HCT116 (cell line): ENCODE data around the gene ZNF558. TPM values are rescaled to one million over a fixed set of nuclear protein-coding genes. Genes with fewer than 3 reads are reported as not detected.

ENCODE experiments used
- ATAC-seq: fragments of 200-7000 bp; cut with Tn5 transposase; 2 replicates; pipeline ENCODE4 v1.9.1; 2020; ENCODE audit warnings: mild to moderate bottlenecking, moderate library complexity
- BruUV-seq: library from RNA; stranded (reverse); fragments of 400-500 nt; replicated peaks from 2 replicates; lab custom pipeline; 2021; lab: Mats Ljungman, UMichigan
- CTCF ChIA-PET: fragments of 300-600 bp; sonication (Branson Sonifier 250); formaldehyde crosslinking; loops from one replicate; lab custom pipeline; 2021; ENCODE audit warnings: antibody characterized with exemption; lab: Charles Lee
- POLR2A ChIA-PET: fragments of 300-600, 350-600 bp; sonication (Branson Sonifier 250); formaldehyde crosslinking; loops from one replicate; lab custom pipeline; 2021; ENCODE audit warnings: antibody characterized with exemption; lab: Charles Lee
- RAD21 ChIA-PET, 2 experiments: fragments of 300-600 bp; sonication (Branson Sonifier 250); formaldehyde crosslinking; loops; one replicate each; lab custom pipeline; 2023; ENCODE audit warnings: low total read pairs in 2 of 2; ENCODE audit not compliant: uncharacterized antibody in 2 of 2, unreplicated experiment in 2 of 2, low non-redundant PET in 1 of 2; lab: Charles Lee
- DNase-seq: peaks from one replicate; pipeline ENCODE4 v3.0.0-alpha.2; 2010; ENCODE audit warnings: low read depth, low spot score
- H2AFZ ChIP-seq: fragments of 200-600 bp; shearing (Covaris generic), sonication (generic); 2 replicates; pipeline ENCODE4 v1.6.1; 2017; ENCODE audit warnings: low read depth, mixed run types, mixed read lengths, antibody characterized with exemption, low read length; ENCODE audit not compliant: poor library complexity, severe bottlenecking
- H3K27ac ChIP-seq: 2 replicates; pipeline ENCODE4 v1.5.1; 2012; ENCODE audit warnings: low read depth, low read length
- H3K27me3 ChIP-seq: fragments of 200-600 bp; sonication (generic); 2 replicates; pipeline ENCODE4 v1.6.1; 2016; ENCODE audit warnings: mixed run types, low read length, mixed read lengths; ENCODE audit not compliant: insufficient read depth
- H3K36me3 ChIP-seq, 2 experiments: fragments of 200-500 bp in 1 of 2; fragments of 200-600 bp in 1 of 2; sonication (Bioruptor generic) in 1 of 2; sonication (generic) in 1 of 2; 2 replicates each; pipeline versions ENCODE4 v1.5.1 to v1.6.1; 2014 to 2016; ENCODE audit warnings: low read length in 2 of 2, inconsistent platforms in 1 of 2, mixed read lengths in 1 of 2, mixed run types in 1 of 2; ENCODE audit not compliant: insufficient read depth in 2 of 2, control insufficient read depth in 1 of 2
- H3K4me1 ChIP-seq, 2 experiments: fragments of 200-600 bp in 1 of 2; sonication (generic) in 1 of 2; 2 replicates each; pipeline versions ENCODE4 v1.5.1 to v1.6.1; 2012 to 2017; ENCODE audit warnings: low read length in 2 of 2, inconsistent platforms in 1 of 2, mild to moderate bottlenecking in 1 of 2, mixed read lengths in 1 of 2, mixed run types in 1 of 2, moderate library complexity in 1 of 2; ENCODE audit not compliant: insufficient read depth in 2 of 2, control insufficient read depth in 1 of 2
- H3K4me2 ChIP-seq: fragments of 200-600 bp; sonication (generic); 2 replicates; pipeline ENCODE4 v1.6.1; 2017; ENCODE audit warnings: mixed run types, low read length, mixed read lengths
- H3K4me3 ChIP-seq, 2 experiments: fragments of 200-600 bp in 1 of 2; sonication (generic) in 1 of 2; replicated peaks in 1 of 2; 2 replicates each; pipeline ENCODE4 v1.5.1; 2011 to 2016; ENCODE audit warnings: low read length in 2 of 2, control low read depth in 1 of 2, low read depth in 1 of 2, mild to moderate bottlenecking in 1 of 2, mixed read lengths in 1 of 2, mixed run types in 1 of 2
- H3K79me2 ChIP-seq: fragments of 200-600 bp; sonication (generic); 2 replicates; pipeline ENCODE4 v1.6.1; 2017; ENCODE audit warnings: mild to moderate bottlenecking, mixed run types, low read length, moderate library complexity, mixed read lengths; ENCODE audit not compliant: insufficient read depth
- H3K9ac ChIP-seq: fragments of 200-600 bp; sonication (generic); 2 replicates; pipeline ENCODE4 v1.6.1; 2016; ENCODE audit warnings: low read length, mixed read lengths
- H3K9me2 ChIP-seq: fragments of 200-600 bp; sonication (generic), shearing (Covaris generic); 2 replicates; pipeline ENCODE4 v1.6.1; 2017; ENCODE audit warnings: mixed run types, mild to moderate bottlenecking, moderate library complexity; ENCODE audit not compliant: insufficient read depth
- H3K9me3 ChIP-seq, 2 experiments: fragments of 200-500 bp in 1 of 2; fragments of 200-600 bp in 1 of 2; sonication (Bioruptor generic) in 1 of 2; sonication (generic) in 1 of 2; 2 replicates each; pipeline ENCODE4 v1.6.1; 2014 to 2017; ENCODE audit warnings: low read length in 2 of 2, mixed read lengths in 2 of 2, inconsistent platforms in 1 of 2, low read depth in 1 of 2, mild to moderate bottlenecking in 1 of 2, mixed run types in 1 of 2, moderate library complexity in 1 of 2; ENCODE audit not compliant: control insufficient read depth in 1 of 2, insufficient read depth in 1 of 2
- H4K20me1 ChIP-seq: fragments of 200-600 bp; sonication (generic), shearing (Covaris generic); 2 replicates; pipeline ENCODE4 v1.6.1; 2017; ENCODE audit warnings: mixed run types, mild to moderate bottlenecking, moderate library complexity; ENCODE audit not compliant: insufficient read depth
- CBX3 ChIP-seq: IDR thresholded peaks from 2 replicates; pipeline ENCODE4 v1.6.1; 2012; ENCODE audit warnings: low read depth
- CEBPB ChIP-seq: IDR thresholded peaks from 2 replicates; pipeline ENCODE4 v1.6.1; 2012; ENCODE audit warnings: low read depth
- ELF1 ChIP-seq: IDR thresholded peaks from 2 replicates; pipeline ENCODE4 v1.6.1; 2012; ENCODE audit warnings: low read depth, borderline replicate concordance
- POLR2A ChIP-seq: IDR thresholded peaks from 2 replicates; pipeline ENCODE4 v1.7.0; 2011; ENCODE audit warnings: borderline replicate concordance; ENCODE audit not compliant: insufficient read depth, insufficient read length; ENCODE audit errors: extremely low read depth
- SIN3A ChIP-seq: IDR thresholded peaks from 2 replicates; pipeline ENCODE4 v1.6.1; 2012; ENCODE audit warnings: low read depth
- YY1 ChIP-seq: IDR thresholded peaks from 2 replicates; pipeline ENCODE4 v1.6.1; 2011; ENCODE audit warnings: low read length, low read depth, moderate library complexity, mild to moderate bottlenecking; ENCODE audit not compliant: insufficient replicate concordance; ENCODE audit errors: extremely low read depth
- ZFX ChIP-seq: fragments of 450-650 bp; IDR thresholded peaks from 2 replicates; pipeline ENCODE4 v1.6.1; 2017
- ZNF274 ChIP-seq: fragments of 200-500 bp; sonication (Bioruptor generic); IDR thresholded peaks from 2 replicates; pipeline ENCODE4 v1.6.1; 2014; ENCODE audit warnings: mild to moderate bottlenecking, low read depth, low read length, inconsistent platforms
- intact Hi-C: fragments of 100-400 bp; cut with micrococcal nuclease; formaldehyde crosslinking; loops from 2 replicates; pipeline ENCODE4 v1.10.0; 2022
- total RNA-seq: library from RNA; stranded (reverse); gene quantifications from one replicate; pipeline ENCODE4 v1.2.1, GENCODE V29; 2021; ENCODE audit not compliant: unreplicated experiment
- TF ChIP-seq, protein P1 (sequence below), 3 experiments: fragments of 200-600 bp in 1 of 3; sonication (generic) in 1 of 3; IDR thresholded peaks in 2 of 3; conservative IDR thresholded peaks in 1 of 3; 2 replicates each; pipeline ENCODE4 v1.5.1; 2012 to 2017; ENCODE audit warnings: low read depth in 2 of 3, low read length in 2 of 3, antibody characterized with exemption in 1 of 3, borderline replicate concordance in 1 of 3, control low read depth in 1 of 3, mild to moderate bottlenecking in 1 of 3, mixed read lengths in 1 of 3, mixed run types in 1 of 3, moderate library complexity in 1 of 3; ENCODE audit not compliant: insufficient read depth in 1 of 3
- TF ChIP-seq, protein P2 (sequence below): IDR thresholded peaks from 2 replicates; pipeline ENCODE4 v1.6.1; 2012; ENCODE audit warnings: low read depth
- TF ChIP-seq, protein P3 (sequence below): IDR thresholded peaks from 2 replicates; pipeline ENCODE4 v1.6.1; 2011; ENCODE audit warnings: mild to moderate bottlenecking, low read length, moderate library complexity; ENCODE audit not compliant: insufficient replicate concordance; ENCODE audit errors: extremely low read depth

ZNF558 gene
- total RNA-seq, 1 experiment from 2014 or later = 34.2 TPM

DNA sequence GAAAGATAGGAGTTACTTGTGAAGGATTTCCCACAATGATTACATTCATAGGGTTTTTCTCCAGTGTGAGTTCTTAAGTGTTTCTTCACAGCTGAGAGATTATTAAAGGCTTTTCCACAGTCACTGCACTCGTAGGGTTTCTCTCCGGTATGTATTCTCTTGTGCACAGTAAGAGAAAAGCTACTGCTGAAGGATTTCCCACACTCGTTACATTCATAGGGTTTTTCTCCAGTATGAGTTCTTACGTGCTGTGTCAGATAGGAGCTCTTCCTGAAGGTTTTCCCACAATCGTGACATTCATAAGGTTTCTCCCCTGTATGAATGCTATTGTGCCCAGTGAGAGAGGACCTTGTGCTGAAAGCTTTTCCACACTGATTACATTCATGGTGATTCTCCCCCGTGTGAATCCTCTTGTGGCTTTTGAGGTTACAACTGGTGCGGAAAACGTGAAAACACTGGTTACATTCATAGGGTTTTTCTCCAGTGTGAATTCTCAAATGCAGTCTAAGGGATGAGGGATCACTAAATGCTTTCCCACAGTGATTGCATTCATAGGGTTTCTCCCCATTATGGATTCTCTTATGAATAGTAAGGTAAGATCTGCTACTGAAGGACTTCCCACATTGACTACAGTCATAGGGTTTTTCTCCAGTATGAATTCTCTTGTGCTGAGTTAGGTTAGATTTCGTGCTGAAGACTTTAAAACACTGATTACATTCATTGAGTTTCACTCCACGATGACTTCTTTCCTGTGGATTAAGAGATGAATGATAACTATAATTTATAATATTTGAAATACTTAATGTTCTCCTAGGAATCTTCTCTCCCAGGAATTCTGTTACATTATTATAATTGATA lies 20.6 kb downstream of the ZNF558 start:
- TF ChIP-seq ZNF274 (peak; percentile 91), CBX3 (peak; percentile 57; the same call in 1 of the 2 replicates), CEBPB (no peak)
- H3K4me1 ChIP-seq = no peaks in the 10 kb centered on the region
- BruUV-seq = TSS peak; percentile 33
- peaks cover 49 to 74% of the 10 kb centered on the region in 2 experiments; a peak in 3 of 4 replicates for H3K9me3 ChIP-seq
- H3K4me3 ChIP-seq = no peak overlapping the region
- no peaks in the 10 kb centered on the region for H3K9me2 ChIP-seq
- peaks cover 17 to 63% of the 10 kb centered on the region in 2 experiments for H3K36me3 ChIP-seq
- POLR2A ChIA-PET = no interaction called here
- no peaks in the 10 kb centered on the region for H3K79me2 ChIP-seq
- H3K9ac ChIP-seq = no peak overlapping the region
- CTCF ChIA-PET = no interaction called here
- no peak for ATAC-seq
- no peaks in the 10 kb centered on the region for H3K27me3 ChIP-seq
- H4K20me1 ChIP-seq = no peaks in the 10 kb centered on the region
- H2AFZ ChIP-seq = no peak overlapping the region
- H3K4me2 ChIP-seq = no peak overlapping the region
- H3K27ac ChIP-seq = no peak overlapping the region
- no peak for DNase-seq
- RAD21 ChIA-PET = no interaction called here
- intact Hi-C loops = no loop called here

DNA sequence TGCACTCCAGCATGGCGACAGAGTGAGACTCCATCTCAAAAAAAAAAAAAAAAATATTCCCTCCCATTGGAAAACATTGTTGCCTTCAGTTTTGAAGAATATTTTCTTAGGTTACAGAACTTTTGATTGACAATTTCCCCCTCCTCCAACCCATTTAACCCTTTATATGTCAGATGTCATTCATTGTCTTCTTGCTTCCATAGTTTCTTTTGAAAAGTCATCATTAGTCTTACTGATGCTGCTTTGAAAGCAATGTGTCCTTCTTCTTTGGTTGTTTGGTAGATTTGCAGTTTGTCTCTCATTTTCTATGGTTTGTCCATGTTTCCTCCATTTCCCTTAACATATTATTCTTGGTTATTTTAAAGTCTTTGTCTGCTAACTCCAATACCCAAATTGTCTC lies 25.4 kb downstream of the ZNF558 start:
- RAD21 ChIA-PET = no interaction called here
- no TSS peak for BruUV-seq
- CTCF ChIA-PET = no interaction called here
- Histone ChIP-seq H2AFZ (no peak overlapping the region), H3K9me2 (no peaks in the 10 kb centered on the region), H3K4me3 (no peak overlapping the region), H3K4me2 (no peak overlapping the region), H3K4me1 (no peaks in the 10 kb centered on the region), H3K36me3 (peaks cover 5 to 30% of the 10 kb centered on the region in 2 experiments), H4K20me1 (no peaks in the 10 kb centered on the region), H3K79me2 (no peaks in the 10 kb centered on the region), H3K27ac (no peak overlapping the region), H3K9me3 (peaks cover 27 to 45% of the 10 kb centered on the region in 2 experiments; a peak in 3 of 4 replicates), H3K27me3 (no peaks in the 10 kb centered on the region), H3K9ac (no peak overlapping the region)
- intact Hi-C loops = no loop called here
- DNase-seq (no peak), ATAC-seq (no peak)
- POLR2A ChIA-PET = no interaction called here
- TF ChIP-seq SIN3A (no peak), ZFX (no peak), CEBPB (no peak), YY1 (no peak), POLR2A (no peak), ELF1 (no peak)
- TF ChIP-seq, protein P1, sequence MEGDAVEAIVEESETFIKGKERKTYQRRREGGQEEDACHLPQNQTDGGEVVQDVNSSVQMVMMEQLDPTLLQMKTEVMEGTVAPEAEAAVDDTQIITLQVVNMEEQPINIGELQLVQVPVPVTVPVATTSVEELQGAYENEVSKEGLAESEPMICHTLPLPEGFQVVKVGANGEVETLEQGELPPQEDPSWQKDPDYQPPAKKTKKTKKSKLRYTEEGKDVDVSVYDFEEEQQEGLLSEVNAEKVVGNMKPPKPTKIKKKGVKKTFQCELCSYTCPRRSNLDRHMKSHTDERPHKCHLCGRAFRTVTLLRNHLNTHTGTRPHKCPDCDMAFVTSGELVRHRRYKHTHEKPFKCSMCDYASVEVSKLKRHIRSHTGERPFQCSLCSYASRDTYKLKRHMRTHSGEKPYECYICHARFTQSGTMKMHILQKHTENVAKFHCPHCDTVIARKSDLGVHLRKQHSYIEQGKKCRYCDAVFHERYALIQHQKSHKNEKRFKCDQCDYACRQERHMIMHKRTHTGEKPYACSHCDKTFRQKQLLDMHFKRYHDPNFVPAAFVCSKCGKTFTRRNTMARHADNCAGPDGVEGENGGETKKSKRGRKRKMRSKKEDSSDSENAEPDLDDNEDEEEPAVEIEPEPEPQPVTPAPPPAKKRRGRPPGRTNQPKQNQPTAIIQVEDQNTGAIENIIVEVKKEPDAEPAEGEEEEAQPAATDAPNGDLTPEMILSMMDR (IDR thresholded peaks at IDR 0.05 in 2 of 3, conservative IDR thresholded peaks at IDR 0.05 in 1 of 3; ENCODE audit: borderline replicate concordance in 1 of 3, insufficient read depth in 1 of 3, low read depth in 2 of 3, low read length in 2 of 3) = no peak
- TF ChIP-seq, protein P2, sequence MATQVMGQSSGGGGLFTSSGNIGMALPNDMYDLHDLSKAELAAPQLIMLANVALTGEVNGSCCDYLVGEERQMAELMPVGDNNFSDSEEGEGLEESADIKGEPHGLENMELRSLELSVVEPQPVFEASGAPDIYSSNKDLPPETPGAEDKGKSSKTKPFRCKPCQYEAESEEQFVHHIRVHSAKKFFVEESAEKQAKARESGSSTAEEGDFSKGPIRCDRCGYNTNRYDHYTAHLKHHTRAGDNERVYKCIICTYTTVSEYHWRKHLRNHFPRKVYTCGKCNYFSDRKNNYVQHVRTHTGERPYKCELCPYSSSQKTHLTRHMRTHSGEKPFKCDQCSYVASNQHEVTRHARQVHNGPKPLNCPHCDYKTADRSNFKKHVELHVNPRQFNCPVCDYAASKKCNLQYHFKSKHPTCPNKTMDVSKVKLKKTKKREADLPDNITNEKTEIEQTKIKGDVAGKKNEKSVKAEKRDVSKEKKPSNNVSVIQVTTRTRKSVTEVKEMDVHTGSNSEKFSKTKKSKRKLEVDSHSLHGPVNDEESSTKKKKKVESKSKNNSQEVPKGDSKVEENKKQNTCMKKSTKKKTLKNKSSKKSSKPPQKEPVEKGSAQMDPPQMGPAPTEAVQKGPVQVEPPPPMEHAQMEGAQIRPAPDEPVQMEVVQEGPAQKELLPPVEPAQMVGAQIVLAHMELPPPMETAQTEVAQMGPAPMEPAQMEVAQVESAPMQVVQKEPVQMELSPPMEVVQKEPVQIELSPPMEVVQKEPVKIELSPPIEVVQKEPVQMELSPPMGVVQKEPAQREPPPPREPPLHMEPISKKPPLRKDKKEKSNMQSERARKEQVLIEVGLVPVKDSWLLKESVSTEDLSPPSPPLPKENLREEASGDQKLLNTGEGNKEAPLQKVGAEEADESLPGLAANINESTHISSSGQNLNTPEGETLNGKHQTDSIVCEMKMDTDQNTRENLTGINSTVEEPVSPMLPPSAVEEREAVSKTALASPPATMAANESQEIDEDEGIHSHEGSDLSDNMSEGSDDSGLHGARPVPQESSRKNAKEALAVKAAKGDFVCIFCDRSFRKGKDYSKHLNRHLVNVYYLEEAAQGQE = no peak
- TF ChIP-seq, protein P3, sequence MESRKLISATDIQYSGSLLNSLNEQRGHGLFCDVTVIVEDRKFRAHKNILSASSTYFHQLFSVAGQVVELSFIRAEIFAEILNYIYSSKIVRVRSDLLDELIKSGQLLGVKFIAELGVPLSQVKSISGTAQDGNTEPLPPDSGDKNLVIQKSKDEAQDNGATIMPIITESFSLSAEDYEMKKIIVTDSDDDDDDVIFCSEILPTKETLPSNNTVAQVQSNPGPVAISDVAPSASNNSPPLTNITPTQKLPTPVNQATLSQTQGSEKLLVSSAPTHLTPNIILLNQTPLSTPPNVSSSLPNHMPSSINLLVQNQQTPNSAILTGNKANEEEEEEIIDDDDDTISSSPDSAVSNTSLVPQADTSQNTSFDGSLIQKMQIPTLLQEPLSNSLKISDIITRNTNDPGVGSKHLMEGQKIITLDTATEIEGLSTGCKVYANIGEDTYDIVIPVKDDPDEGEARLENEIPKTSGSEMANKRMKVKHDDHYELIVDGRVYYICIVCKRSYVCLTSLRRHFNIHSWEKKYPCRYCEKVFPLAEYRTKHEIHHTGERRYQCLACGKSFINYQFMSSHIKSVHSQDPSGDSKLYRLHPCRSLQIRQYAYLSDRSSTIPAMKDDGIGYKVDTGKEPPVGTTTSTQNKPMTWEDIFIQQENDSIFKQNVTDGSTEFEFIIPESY = no peak
